ENCODE measurements around the gene HS6ST3. TPM values are rescaled to one million over a fixed set of nuclear protein-coding genes. Genes with fewer than 3 reads are reported as not detected.

HS6ST3 gene
- total RNA-seq, 1 experiment from 2014 or later, result 1.2 TPM

DNA sequence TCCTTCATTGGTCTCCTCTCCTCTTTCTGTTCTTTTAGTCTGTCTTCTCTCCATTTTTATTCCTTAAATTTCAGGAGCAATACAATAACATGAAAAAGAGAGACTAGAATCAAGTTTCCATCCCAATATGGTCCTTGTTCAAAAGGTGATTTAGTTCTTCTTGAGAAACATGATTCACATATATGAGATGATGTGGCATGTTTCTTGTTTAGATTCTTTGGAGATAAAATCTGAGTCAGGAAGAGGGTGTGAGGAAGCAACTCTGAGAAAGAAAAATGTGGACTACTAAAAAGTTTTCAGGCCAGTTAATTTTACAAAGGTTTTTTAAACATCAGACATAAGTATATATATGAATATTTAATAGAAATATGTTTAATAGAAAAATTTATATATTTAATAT, 673.0 kb downstream of the HS6ST3 start:
- DNase-seq (ENCODE audit: low spot score) (no peak), ATAC-seq (no peak)
- POLR2A ChIA-PET, result no interaction called here
- Mint-ChIP-seq H3K27me3 (ENCODE audit: low read depth) (no peaks in the 10 kb centered on the region), H3K36me3 (no peaks in the 10 kb centered on the region), H3K9me3 (no peaks in the 10 kb centered on the region), H3K4me1 (peaks cover 15% of the 10 kb centered on the region), H3K4me3 (no peak overlapping the region), H3K27ac (no peak overlapping the region)
- TF ChIP-seq, protein P1, sequence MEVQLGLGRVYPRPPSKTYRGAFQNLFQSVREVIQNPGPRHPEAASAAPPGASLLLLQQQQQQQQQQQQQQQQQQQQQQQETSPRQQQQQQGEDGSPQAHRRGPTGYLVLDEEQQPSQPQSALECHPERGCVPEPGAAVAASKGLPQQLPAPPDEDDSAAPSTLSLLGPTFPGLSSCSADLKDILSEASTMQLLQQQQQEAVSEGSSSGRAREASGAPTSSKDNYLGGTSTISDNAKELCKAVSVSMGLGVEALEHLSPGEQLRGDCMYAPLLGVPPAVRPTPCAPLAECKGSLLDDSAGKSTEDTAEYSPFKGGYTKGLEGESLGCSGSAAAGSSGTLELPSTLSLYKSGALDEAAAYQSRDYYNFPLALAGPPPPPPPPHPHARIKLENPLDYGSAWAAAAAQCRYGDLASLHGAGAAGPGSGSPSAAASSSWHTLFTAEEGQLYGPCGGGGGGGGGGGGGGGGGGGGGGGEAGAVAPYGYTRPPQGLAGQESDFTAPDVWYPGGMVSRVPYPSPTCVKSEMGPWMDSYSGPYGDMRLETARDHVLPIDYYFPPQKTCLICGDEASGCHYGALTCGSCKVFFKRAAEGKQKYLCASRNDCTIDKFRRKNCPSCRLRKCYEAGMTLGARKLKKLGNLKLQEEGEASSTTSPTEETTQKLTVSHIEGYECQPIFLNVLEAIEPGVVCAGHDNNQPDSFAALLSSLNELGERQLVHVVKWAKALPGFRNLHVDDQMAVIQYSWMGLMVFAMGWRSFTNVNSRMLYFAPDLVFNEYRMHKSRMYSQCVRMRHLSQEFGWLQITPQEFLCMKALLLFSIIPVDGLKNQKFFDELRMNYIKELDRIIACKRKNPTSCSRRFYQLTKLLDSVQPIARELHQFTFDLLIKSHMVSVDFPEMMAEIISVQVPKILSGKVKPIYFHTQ (CRISPR knock-in tag; IDR thresholded peaks at IDR 0.05), result no peak
- TF ChIP-seq, protein P2, sequence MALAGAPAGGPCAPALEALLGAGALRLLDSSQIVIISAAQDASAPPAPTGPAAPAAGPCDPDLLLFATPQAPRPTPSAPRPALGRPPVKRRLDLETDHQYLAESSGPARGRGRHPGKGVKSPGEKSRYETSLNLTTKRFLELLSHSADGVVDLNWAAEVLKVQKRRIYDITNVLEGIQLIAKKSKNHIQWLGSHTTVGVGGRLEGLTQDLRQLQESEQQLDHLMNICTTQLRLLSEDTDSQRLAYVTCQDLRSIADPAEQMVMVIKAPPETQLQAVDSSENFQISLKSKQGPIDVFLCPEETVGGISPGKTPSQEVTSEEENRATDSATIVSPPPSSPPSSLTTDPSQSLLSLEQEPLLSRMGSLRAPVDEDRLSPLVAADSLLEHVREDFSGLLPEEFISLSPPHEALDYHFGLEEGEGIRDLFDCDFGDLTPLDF (CRISPR knock-in tag; IDR thresholded peaks at IDR 0.05), result no peak
- TF ChIP-seq PRRX2 (CRISPR knock-in tag; IDR thresholded peaks at IDR 0.05) (no peak), SMAD4 (CRISPR knock-in tag; IDR thresholded peaks at IDR 0.05) (no peak), ELF4 (CRISPR knock-in tag; IDR thresholded peaks at IDR 0.05; ENCODE audit: low read depth) (no peak), GRHL2 (CRISPR knock-in tag; IDR thresholded peaks at IDR 0.05; ENCODE audit: insufficient replicate concordance, severe bottlenecking) (no peak), RELA (CRISPR knock-in tag; IDR thresholded peaks at IDR 0.05; ENCODE audit: borderline replicate concordance) (no peak), HMGA2 (CRISPR knock-in tag; IDR thresholded peaks at IDR 0.05) (no peak), KAT7 (CRISPR knock-in tag; IDR thresholded peaks at IDR 0.05; ENCODE audit: borderline replicate concordance) (no peak), MYBL2 (CRISPR knock-in tag; IDR thresholded peaks at IDR 0.05) (no peak), ZBTB21 (CRISPR knock-in tag; IDR thresholded peaks at IDR 0.05; ENCODE audit: borderline replicate concordance) (no peak)
- TF ChIP-seq, protein P3, sequence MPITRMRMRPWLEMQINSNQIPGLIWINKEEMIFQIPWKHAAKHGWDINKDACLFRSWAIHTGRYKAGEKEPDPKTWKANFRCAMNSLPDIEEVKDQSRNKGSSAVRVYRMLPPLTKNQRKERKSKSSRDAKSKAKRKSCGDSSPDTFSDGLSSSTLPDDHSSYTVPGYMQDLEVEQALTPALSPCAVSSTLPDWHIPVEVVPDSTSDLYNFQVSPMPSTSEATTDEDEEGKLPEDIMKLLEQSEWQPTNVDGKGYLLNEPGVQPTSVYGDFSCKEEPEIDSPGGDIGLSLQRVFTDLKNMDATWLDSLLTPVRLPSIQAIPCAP (CRISPR knock-in tag; IDR thresholded peaks at IDR 0.05), result no peak
- TF ChIP-seq, protein P4, sequence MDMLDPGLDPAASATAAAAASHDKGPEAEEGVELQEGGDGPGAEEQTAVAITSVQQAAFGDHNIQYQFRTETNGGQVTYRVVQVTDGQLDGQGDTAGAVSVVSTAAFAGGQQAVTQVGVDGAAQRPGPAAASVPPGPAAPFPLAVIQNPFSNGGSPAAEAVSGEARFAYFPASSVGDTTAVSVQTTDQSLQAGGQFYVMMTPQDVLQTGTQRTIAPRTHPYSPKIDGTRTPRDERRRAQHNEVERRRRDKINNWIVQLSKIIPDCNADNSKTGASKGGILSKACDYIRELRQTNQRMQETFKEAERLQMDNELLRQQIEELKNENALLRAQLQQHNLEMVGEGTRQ (CRISPR knock-in tag; IDR thresholded peaks at IDR 0.05), result no peak
- TF ChIP-seq, protein P5, sequence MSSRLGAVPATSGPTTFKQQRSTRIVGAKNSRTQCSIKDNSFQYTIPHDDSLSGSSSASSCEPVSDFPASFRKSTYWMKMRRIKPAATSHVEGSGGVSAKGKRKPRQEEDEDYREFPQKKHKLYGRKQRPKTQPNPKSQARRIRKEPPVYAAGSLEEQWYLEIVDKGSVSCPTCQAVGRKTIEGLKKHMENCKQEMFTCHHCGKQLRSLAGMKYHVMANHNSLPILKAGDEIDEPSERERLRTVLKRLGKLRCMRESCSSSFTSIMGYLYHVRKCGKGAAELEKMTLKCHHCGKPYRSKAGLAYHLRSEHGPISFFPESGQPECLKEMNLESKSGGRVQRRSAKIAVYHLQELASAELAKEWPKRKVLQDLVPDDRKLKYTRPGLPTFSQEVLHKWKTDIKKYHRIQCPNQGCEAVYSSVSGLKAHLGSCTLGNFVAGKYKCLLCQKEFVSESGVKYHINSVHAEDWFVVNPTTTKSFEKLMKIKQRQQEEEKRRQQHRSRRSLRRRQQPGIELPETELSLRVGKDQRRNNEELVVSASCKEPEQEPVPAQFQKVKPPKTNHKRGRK (CRISPR knock-in tag; IDR thresholded peaks at IDR 0.05; ENCODE audit: borderline replicate concordance), result no peak
- TF ChIP-seq, protein P6, sequence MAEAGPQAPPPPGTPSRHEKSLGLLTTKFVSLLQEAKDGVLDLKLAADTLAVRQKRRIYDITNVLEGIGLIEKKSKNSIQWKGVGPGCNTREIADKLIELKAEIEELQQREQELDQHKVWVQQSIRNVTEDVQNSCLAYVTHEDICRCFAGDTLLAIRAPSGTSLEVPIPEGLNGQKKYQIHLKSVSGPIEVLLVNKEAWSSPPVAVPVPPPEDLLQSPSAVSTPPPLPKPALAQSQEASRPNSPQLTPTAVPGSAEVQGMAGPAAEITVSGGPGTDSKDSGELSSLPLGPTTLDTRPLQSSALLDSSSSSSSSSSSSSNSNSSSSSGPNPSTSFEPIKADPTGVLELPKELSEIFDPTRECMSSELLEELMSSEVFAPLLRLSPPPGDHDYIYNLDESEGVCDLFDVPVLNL (CRISPR knock-in tag; IDR thresholded peaks at IDR 0.05; ENCODE audit: borderline replicate concordance, low read depth), result no peak
- CTCF ChIA-PET, result no interaction called here

DNA sequence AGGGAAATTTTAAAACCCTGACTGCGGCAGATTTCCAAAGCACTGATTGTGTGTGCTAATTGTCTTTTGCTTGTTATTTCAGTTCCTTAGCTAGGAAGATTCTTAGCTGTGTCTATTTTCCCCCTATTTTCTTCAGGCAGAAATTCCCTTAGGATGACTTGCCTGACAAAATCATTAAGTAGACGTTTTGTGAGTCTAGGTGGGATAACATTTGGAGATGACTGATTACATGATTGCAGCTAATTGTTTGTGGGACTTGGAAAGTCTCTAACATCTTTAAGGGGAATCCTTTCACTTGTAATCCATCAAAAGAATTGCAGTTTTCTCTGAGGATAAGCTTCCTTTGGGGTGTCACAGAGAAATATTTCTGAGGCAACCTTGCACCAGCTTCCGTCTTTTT, 676.4 kb downstream of the HS6ST3 start:
- Mint-ChIP-seq H3K9me3 (no peaks in the 10 kb centered on the region), H3K36me3 (no peaks in the 10 kb centered on the region), H3K4me3 (no peak overlapping the region), H3K27ac (no peak overlapping the region), H3K27me3 (ENCODE audit: low read depth) (no peaks in the 10 kb centered on the region), H3K4me1 (peaks cover 36% of the 10 kb centered on the region)
- DNase-seq (ENCODE audit: low spot score) (no peak), ATAC-seq (no peak)
- ChIA-PET CTCF (no interaction called here), POLR2A (no interaction called here)
- TF ChIP-seq MXD4 (CRISPR knock-in tag; IDR thresholded peaks at IDR 0.05; ENCODE audit: borderline replicate concordance), result no peak
- no peak for TF ChIP-seq ZNF138 (CRISPR knock-in tag; conservative IDR thresholded peaks at IDR 0.05)
- TF ChIP-seq ETV6 (CRISPR knock-in tag; IDR thresholded peaks at IDR 0.05), result no peak
- no peak for TF ChIP-seq NR1H2 (CRISPR knock-in tag; IDR thresholded peaks at IDR 0.05)
- no peak for TF ChIP-seq ZNF396 (CRISPR knock-in tag; IDR thresholded peaks at IDR 0.05; ENCODE audit: borderline replicate concordance)
- TF ChIP-seq OVOL2 (CRISPR knock-in tag; IDR thresholded peaks at IDR 0.05; ENCODE audit: borderline replicate concordance), result no peak
- TF ChIP-seq, protein P3 (CRISPR knock-in tag; IDR thresholded peaks at IDR 0.05), result no peak
- TF ChIP-seq JAZF1 (CRISPR knock-in tag; IDR thresholded peaks at IDR 0.05), result no peak
- TF ChIP-seq IRF2 (CRISPR knock-in tag; IDR thresholded peaks at IDR 0.05; ENCODE audit: borderline replicate concordance, low read depth), result no peak
- no peak for TF ChIP-seq ZNF263 (CRISPR knock-in tag; IDR thresholded peaks at IDR 0.05; ENCODE audit: low read depth)
- TF ChIP-seq, protein P7, sequence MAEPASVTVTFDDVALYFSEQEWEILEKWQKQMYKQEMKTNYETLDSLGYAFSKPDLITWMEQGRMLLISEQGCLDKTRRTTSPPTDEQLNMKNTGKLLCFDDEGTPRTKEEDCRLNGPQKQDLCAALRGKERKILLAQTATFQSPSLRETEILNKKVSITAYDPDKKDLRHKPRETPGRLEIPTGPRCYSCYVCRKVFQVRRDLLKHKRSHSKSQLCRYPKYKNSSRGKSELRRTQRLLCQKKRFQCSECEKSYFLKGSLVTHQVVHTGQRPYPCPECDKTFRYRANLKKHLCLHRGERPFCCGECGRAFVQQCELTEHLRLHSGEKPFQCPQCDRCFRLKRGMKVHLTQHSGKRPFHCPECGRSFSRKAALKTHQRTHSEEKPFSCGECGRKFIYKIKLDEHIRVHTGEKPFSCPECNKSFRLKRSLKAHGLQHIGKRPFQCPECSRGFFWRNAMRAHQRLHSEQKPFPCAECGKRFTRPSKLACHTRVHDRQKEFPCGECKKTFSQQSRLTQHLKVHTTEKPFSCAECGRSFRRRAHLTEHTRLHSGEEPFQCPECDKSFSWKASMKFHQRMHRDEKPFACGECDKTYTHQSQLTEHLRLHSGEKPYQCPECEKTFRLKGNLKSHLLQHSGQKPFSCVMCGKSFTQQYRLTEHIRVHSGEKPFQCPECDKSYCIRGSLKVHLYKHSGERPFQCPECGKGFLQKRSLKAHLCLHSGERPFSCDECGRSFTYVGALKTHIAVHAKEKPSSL (CRISPR knock-in tag; conservative IDR thresholded peaks at IDR 0.05), result no peak

All from WTC11 (cell line).